Measurements from ENCODE around the gene WFS1. TPM values are rescaled to one million over a fixed set of nuclear protein-coding genes. Genes with fewer than 3 reads are reported as not detected.

Gene WFS1
- total RNA-seq, 1 experiment from 2014 or later = 21.5 TPM

DNA sequence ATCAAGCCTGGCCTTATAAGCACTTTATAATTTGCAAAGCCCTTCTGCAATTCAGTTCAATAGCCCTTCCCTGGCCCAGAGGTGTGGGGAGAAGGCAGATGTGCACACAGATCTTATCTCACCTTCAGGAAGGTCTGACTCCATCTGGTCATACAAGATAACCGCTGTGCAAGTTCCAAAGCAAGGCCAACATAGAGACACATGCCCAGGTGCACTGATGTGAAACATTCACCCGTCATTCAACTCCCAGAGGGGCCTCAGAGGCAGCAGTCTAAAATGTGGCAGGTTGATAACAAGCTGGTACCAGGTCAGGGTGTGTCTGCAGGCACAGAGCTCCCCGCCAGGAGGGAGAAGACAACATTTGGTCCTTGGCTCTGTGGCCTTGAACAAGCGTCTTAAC, 10.9 kb upstream of the WFS1 start:
- Histone ChIP-seq H3K9me2 (ENCODE audit: insufficient read depth) (no peaks in the 10 kb centered on the region), H3K27me3 (ENCODE audit: insufficient read depth, low read length) (peaks cover 7% of the 10 kb centered on the region; the same call in 1 of the 2 replicates), H3K9ac (ENCODE audit: low read length) (no peak overlapping the region), H3K9me3 (ENCODE audit: control insufficient read depth in 1 of 2, insufficient read depth in 1 of 2, low read depth in 1 of 2, low read length in 2 of 2) (no peaks in the 10 kb centered on the region), H3K4me3 (replicated peaks in 1 of 2; ENCODE audit: low read depth in 1 of 2, low read length in 2 of 2) (no peak overlapping the region), H3K79me2 (ENCODE audit: insufficient read depth, low read length) (no peaks in the 10 kb centered on the region), H3K36me3 (ENCODE audit: control insufficient read depth in 1 of 2, insufficient read depth in 2 of 2, low read length in 2 of 2) (no peaks in the 10 kb centered on the region), H3K27ac (ENCODE audit: low read depth, low read length) (no peak overlapping the region), H3K4me2 (ENCODE audit: low read length) (no peak overlapping the region), H4K20me1 (ENCODE audit: insufficient read depth) (no peaks in the 10 kb centered on the region), H3K4me1 (ENCODE audit: control insufficient read depth in 1 of 2, insufficient read depth in 2 of 2, low read length in 2 of 2) (no peaks in the 10 kb centered on the region), H2AFZ (ENCODE audit: low read depth, low read length, poor library complexity, severe bottlenecking) (no peak overlapping the region)
- BruUV-seq (replicated peaks) = no TSS peak
- DNase-seq (ENCODE audit: low read depth, low spot score) = no peak
- TF ChIP-seq CEBPB (IDR thresholded peaks at IDR 0.05; ENCODE audit: low read depth) (no peak), YY1 (IDR thresholded peaks at IDR 0.05; ENCODE audit: extremely low read depth, insufficient replicate concordance, low read depth, low read length) (no peak)
- TF ChIP-seq, protein P1, sequence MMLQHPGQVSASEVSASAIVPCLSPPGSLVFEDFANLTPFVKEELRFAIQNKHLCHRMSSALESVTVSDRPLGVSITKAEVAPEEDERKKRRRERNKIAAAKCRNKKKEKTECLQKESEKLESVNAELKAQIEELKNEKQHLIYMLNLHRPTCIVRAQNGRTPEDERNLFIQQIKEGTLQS (IDR thresholded peaks at IDR 0.05) = no peak
- TF ChIP-seq, protein P2, sequence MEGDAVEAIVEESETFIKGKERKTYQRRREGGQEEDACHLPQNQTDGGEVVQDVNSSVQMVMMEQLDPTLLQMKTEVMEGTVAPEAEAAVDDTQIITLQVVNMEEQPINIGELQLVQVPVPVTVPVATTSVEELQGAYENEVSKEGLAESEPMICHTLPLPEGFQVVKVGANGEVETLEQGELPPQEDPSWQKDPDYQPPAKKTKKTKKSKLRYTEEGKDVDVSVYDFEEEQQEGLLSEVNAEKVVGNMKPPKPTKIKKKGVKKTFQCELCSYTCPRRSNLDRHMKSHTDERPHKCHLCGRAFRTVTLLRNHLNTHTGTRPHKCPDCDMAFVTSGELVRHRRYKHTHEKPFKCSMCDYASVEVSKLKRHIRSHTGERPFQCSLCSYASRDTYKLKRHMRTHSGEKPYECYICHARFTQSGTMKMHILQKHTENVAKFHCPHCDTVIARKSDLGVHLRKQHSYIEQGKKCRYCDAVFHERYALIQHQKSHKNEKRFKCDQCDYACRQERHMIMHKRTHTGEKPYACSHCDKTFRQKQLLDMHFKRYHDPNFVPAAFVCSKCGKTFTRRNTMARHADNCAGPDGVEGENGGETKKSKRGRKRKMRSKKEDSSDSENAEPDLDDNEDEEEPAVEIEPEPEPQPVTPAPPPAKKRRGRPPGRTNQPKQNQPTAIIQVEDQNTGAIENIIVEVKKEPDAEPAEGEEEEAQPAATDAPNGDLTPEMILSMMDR (IDR thresholded peaks at IDR 0.05 in 2 of 3, conservative IDR thresholded peaks at IDR 0.05 in 1 of 3; ENCODE audit: borderline replicate concordance in 1 of 3, insufficient read depth in 1 of 3, low read depth in 2 of 3, low read length in 2 of 3) = no peak
- RAD21 ChIA-PET (ENCODE audit: low non-redundant PET in 1 of 2, low total read pairs in 2 of 2, uncharacterized antibody in 2 of 2, unreplicated experiment in 2 of 2) = no interaction called here
- CTCF ChIA-PET = interaction anchor here (2.3 kb wide), 1 partner anchor 9 kb away, joined by 18 read pairs; no protein-coding TSS in a partner anchor
- ATAC-seq = no peak
- POLR2A ChIA-PET = no interaction called here
- intact Hi-C loops (cut with micrococcal nuclease) = no loop called here

DNA sequence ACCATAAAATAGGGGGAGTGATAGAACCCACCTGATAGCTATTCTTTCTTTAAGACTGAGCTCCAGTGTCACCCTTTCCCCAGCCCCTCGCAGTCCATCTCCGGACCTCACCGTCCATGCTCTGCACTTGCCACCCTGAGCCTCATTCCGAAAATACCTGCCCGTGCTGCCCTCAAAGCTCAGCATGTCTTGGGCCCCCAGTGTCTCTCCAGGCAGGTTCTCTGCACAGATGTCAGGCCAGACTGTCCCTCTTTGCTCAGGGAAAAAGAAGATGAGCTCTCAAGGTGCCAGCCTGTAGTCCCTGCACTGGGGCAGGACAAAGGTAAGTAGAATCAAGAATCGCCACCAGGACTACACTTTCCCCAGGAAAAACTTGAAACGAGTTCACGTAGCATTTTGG, 9.8 kb upstream of the WFS1 start:
- Histone ChIP-seq H3K4me1 (ENCODE audit: control insufficient read depth in 1 of 2, insufficient read depth in 2 of 2, low read length in 2 of 2) (no peaks in the 10 kb centered on the region), H3K9me3 (ENCODE audit: control insufficient read depth in 1 of 2, insufficient read depth in 1 of 2, low read depth in 1 of 2, low read length in 2 of 2) (no peaks in the 10 kb centered on the region), H3K9ac (ENCODE audit: low read length) (no peak overlapping the region), H3K36me3 (ENCODE audit: control insufficient read depth in 1 of 2, insufficient read depth in 2 of 2, low read length in 2 of 2) (no peaks in the 10 kb centered on the region), H2AFZ (ENCODE audit: low read depth, low read length, poor library complexity, severe bottlenecking) (no peak overlapping the region), H3K79me2 (ENCODE audit: insufficient read depth, low read length) (no peaks in the 10 kb centered on the region), H3K27ac (ENCODE audit: low read depth, low read length) (no peak overlapping the region), H4K20me1 (ENCODE audit: insufficient read depth) (no peaks in the 10 kb centered on the region), H3K4me3 (replicated peaks in 1 of 2; ENCODE audit: low read depth in 1 of 2, low read length in 2 of 2) (no peak overlapping the region), H3K9me2 (ENCODE audit: insufficient read depth) (no peaks in the 10 kb centered on the region), H3K27me3 (ENCODE audit: insufficient read depth, low read length) (peaks cover 7% of the 10 kb centered on the region; the same call in 1 of the 2 replicates), H3K4me2 (ENCODE audit: low read length) (no peak overlapping the region)
- CTCF ChIA-PET = interaction anchor here (0.9 to 6.0 kb wide), 3 partner anchors 9 to 69 kb away, joined by 3 to 81 read pairs (median 18); partner anchors contain the start of gene WFS1
- BruUV-seq (replicated peaks) = no TSS peak
- RAD21 ChIA-PET (ENCODE audit: low non-redundant PET in 1 of 2, low total read pairs in 2 of 2, uncharacterized antibody in 2 of 2, unreplicated experiment in 2 of 2) = no interaction called here
- DNase-seq (ENCODE audit: low read depth, low spot score) (no peak), ATAC-seq (no peak)
- intact Hi-C loops (cut with micrococcal nuclease) = no loop called here
- POLR2A ChIA-PET = interaction anchor here (0.8 to 0.9 kb wide), 2 partner anchors 10 to 414 kb away, joined by 3 read pairs; partner anchors contain the start of gene WFS1
- TF ChIP-seq ZNF274 (IDR thresholded peaks at IDR 0.05; ENCODE audit: low read depth, low read length) (no peak), POLR2A (IDR thresholded peaks at IDR 0.05; ENCODE audit: borderline replicate concordance, extremely low read depth, insufficient read depth, insufficient read length) (no peak), TCF7L2 (IDR thresholded peaks at IDR 0.05; ENCODE audit: borderline replicate concordance, extremely low read depth, insufficient read depth, insufficient read length) (no peak), RAD21 (IDR thresholded peaks at IDR 0.05; ENCODE audit: low read depth) (no peak), CBX3 (IDR thresholded peaks at IDR 0.05; ENCODE audit: low read depth) (no peak), EZH2phosphoT487 (IDR thresholded peaks at IDR 0.05; ENCODE audit: borderline replicate concordance) (no peak), SRF (IDR thresholded peaks at IDR 0.05; ENCODE audit: low read depth) (no peak), SIN3A (IDR thresholded peaks at IDR 0.05; ENCODE audit: low read depth) (no peak), POLR2AphosphoS5 (IDR thresholded peaks at IDR 0.05; ENCODE audit: low read depth, low read length) (no peak), JUND (IDR thresholded peaks at IDR 0.05) (no peak)
- TF ChIP-seq, protein P3, sequence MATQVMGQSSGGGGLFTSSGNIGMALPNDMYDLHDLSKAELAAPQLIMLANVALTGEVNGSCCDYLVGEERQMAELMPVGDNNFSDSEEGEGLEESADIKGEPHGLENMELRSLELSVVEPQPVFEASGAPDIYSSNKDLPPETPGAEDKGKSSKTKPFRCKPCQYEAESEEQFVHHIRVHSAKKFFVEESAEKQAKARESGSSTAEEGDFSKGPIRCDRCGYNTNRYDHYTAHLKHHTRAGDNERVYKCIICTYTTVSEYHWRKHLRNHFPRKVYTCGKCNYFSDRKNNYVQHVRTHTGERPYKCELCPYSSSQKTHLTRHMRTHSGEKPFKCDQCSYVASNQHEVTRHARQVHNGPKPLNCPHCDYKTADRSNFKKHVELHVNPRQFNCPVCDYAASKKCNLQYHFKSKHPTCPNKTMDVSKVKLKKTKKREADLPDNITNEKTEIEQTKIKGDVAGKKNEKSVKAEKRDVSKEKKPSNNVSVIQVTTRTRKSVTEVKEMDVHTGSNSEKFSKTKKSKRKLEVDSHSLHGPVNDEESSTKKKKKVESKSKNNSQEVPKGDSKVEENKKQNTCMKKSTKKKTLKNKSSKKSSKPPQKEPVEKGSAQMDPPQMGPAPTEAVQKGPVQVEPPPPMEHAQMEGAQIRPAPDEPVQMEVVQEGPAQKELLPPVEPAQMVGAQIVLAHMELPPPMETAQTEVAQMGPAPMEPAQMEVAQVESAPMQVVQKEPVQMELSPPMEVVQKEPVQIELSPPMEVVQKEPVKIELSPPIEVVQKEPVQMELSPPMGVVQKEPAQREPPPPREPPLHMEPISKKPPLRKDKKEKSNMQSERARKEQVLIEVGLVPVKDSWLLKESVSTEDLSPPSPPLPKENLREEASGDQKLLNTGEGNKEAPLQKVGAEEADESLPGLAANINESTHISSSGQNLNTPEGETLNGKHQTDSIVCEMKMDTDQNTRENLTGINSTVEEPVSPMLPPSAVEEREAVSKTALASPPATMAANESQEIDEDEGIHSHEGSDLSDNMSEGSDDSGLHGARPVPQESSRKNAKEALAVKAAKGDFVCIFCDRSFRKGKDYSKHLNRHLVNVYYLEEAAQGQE (IDR thresholded peaks at IDR 0.05; ENCODE audit: low read depth) = no peak
- TF ChIP-seq, protein P1 (IDR thresholded peaks at IDR 0.05) = no peak

Measured in HCT116 (cell line).